ENCODE data around the gene ADGRA1.

Gene ADGRA1

DNA sequence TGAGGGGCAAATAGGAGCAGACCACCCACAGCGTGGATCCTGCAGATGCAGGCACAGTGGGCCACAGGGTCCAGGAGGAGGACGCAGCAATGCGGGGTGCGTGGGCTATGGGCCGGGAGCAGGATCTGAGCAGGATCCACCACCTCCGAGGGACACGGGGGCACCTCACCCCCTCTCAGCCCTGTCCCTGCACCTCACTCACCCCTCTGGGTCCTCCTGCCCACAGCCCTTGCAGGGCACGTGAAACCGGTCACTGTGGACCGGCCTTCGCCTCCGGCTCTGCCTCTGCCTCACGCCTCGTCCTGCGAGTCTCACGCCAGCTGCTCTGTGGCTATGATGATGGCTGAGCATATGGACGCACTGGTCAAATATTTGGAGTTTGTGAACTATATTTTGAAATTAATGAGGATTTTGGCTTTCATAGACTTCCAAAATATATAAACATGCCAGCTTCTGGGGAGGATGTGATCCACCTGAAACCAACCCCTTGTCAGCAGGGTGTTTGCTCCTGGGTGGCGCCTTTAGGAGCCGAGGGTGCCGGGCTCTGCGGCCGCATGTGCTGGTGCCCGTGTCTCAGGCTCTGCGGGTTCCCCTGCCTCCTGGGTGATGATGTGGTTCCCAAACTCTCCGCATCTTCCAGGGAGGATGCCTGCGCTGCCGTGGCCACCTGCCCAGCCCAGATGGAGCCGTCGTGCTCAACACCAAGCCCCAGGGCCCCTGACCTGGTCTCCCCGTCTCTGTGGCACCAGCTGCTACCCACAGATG lies 11.3 kb upstream of the ADGRA1 start:
- DNase-seq: no peak

DNA sequence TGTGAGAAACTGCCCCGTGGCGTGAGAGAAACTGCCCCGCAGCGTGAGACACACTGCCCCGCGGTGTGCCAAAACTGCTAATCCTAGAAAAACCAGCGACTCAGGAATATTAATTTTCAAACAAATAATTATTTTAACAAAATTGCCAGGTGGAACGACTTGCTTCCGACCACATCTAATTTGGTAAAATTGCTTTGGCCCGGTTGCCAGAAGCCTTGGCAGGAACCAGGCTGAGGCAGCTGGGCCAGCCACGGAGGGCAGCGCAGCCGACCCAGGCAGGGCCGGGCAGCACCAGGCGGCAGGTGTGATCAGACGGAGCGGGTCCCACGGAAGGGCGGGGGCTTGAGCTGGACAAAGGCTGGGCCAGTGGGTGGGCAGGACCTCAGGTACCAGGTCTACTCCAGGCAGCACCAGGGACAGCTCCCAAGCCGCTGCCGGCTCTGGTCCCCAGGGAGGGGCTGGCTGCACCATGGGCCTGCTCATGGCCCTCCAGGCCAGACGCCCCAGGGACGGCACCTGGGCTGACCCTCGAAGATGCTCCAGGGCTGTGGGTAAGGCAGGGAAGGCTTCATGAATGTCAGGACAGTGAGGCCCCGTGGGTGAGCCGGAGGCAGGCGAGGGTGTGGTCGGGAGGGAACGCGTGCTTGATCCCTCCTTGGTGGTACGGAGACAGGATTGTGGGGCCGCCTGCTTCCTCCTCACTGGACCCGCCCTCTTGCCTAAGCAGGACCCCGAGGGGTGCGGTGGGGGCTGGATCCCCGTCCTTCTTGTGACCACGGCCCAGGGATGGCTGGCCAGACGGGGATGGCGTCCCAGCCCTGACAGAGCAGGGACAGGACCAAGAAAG lies 7.7 kb upstream of the ADGRA1 start:
- DNase-seq: no peak

DNA sequence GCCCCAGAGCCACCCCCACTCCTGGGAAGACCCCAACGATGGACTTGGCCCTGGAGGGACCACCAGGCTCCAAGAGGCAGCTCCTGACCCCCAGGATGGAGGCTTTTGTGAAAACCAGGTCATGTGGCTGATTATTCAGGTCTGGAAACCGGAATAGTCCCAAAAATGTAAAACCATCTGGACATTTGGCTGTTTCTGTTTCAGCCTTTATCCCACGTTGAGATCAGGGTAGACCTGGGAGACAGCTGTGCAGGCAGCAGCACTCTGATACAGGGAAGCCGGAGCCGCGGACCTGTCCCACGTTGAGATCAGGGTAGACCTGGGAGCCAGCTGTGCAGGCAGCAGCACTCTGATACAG lies 7.1 kb upstream of the ADGRA1 start:
- no peak for DNase-seq

DNA sequence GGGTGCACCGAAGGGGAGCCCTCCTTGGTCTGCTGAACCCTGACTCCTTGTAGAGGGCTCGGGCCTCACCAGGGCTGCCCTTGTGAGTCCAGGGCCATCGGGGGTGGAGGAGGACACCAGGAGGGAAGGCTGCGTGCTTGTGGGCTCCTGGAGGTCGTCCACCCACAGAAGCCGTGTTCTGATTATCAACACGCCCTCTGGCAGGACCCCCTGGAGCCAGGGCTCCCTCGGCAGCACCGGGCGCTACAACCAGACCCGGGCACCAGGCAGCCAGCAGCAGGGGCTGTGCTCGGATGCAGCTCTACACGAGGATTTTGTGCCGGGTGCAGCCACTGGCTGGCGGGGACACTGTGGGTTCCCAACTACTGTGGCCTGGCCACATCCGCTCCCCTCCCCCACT lies 6.1 kb upstream of the ADGRA1 start:
- DNase-seq: no peak

DNA sequence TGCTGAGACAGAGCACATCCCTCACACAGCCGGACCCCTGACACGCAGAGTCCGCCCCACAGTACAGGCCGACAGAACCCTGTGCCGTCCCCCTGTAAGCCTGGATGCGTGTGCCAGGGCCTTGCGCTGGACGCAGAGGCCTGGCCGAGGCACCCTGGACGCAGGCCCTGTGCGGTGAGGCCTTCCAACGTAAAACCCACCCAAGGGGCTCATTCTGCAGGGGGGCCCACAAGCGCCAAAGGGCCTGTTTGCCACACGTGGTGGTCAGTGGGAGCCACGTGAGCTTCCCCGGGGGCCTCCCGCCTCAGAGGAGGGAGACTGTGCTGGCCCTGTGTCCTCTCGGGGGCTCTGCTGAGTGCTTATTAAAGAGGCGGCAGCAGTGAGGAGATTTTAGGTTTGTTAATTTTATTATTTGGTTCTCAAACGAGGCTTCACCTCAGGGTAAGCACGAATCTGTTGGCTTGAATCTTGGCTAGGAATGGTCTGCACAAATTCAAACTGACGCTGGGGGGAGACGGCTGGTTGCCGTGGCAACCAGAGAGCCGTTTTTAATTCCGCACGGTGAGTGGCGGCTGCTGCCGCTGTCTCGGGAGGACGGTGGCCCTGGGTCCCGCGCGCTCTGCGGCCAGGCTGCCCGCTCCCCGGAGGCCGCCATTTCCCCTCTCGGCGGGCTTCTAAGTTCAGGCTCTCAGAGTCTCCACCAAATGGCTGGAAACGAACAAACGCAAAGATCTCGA lies 4.9 kb upstream of the ADGRA1 start:
- DNase-seq: no peak

DNA sequence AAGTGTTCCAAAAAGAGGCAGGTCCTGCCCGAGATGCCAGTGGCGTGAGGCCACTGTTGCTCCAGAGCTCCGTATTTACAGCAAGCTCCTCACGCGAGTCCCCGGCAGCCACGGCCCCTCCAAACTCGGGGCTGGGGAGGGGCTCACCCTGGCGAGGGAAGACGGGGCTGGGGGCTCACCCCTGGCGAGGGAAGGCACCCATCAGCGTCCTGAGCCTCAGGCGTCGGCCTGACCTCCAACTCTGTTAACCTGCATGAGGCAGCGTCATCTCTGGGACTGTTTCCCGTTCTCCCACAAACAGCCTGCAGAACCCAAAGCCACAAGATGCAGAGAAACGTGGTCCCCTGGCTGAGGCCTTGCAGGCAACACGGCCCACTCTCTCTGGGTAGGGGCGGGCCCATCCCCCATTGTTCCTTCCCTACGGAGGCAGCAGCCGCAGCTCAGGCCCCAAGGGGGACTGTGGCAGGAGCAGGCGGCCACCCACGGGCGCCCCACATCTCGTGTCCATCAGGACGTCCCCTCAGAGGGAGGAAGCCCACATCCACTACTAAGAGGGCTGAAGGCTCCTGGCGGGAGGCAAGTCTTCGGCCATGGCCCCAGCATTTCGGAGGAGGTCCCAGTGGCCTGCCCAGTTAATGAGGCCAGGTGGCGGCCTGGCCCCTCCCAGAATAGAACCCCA lies 4.2 kb upstream of the ADGRA1 start:
- DNase-seq: no peak

DNA sequence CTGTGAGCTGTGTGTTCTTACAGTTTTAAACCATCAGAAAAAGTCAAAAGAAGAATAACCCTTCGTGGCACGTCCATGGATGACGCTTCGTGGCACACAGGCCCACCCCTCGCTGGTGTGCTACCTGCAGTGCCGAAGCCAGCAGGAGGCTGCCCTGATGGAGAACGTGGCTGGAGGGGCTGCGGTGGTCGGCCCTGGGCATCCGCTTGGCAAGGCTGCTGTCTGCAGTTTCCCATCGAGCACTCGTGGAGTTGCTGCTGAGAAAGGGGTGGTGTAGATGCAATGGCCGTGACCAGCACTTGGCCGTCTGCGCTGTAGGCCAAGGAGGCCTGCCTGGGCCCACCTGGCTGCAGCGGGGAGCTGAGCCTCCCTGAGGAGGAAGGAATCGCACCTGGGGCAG lies 3.2 kb upstream of the ADGRA1 start:
- no peak for DNase-seq

DNA sequence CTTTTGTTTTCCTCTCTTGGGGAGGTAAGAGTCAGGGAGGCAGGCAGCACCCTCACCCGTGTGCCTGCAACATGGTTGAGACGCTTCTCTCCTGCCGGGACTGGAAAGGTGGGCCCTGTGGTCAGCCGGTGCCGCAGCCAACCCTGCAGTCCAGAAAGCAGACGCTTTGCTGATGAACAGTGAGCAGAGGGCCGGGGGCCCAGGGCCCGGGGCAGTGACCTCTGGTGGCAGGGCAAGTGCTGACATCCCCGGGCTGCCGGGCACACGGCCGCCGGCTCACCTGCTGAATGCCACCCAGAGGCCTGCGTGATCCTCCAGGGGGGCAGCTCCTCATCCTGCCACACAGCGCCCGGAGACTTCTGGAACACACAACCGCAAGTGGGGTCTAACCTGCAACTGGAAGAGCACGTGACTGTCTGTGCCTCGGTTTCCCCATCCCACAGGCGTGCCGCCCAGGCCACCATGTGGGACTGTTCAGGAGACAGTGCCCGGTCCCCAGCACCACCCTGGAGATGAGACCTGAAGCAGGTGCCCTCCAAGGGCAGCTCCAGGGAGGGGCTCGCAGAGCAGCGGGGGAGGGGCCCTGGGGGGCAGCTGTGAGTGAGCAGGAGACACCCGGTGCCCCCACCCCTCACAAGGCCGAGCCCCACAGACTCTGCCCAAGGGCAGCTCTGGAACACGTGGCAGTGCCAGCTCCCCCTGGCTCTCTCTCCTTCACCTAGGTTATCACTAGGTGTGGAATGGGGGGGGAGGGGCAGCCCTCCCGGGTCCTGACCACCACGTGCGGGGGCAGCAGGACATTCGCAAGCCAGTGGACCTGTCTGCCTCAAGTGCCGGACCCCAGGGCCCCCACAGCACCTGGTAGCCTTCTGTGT lies 2.2 kb upstream of the ADGRA1 start:
- no peak for DNase-seq

DNA sequence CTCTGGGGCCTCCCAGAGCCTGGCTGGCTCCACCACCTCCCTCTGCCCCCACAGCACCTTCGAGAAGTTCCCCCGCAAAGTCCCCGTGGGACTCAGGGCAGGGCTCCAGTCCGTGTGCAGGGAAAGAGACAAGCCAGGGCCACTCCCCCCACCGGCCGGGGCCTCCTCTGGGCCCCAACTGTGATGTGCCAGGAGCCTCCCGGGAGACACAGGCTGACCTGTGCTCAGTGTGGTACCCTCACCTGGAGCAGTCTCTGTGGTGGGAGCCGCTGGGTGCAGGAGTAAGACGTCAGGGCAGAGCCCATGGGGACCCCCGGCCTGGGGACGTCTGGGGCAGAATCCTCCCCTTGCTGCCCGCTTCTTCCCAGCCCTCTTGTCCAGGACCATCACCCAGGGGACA lies 1.5 kb upstream of the ADGRA1 start:
- no peak for DNase-seq

DNA sequence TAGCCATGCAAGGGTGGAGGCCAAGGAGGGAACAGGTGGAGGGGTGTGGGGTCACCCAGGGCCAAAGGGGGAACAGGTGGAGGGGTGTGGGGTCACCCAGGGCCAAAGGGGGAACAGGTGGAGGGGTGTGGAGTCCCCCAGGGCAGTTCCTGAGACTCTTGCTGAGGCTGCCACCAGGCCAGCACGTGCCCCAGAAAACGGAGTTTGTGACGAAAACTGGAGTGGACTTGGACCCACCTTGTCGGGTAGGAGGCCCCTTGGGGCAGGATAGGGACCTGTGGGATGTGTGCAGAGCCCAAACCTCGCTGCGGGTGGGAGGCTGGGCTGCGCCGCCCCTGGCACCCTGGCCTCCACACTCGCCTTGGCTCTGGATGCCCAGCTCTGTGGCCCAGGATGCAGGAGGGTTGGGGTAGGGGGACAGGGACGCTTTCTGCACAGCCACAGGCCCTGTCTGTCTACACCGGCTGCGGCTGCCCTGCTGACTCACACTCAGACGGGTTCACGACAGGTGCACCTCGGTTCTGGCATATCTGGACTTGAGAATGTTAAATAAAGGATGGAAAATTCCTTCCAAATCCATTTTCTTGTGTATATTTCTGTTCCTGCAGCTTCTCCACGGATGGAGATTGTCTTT lies 562 bp upstream of the ADGRA1 start:
- no peak for DNase-seq

DNA sequence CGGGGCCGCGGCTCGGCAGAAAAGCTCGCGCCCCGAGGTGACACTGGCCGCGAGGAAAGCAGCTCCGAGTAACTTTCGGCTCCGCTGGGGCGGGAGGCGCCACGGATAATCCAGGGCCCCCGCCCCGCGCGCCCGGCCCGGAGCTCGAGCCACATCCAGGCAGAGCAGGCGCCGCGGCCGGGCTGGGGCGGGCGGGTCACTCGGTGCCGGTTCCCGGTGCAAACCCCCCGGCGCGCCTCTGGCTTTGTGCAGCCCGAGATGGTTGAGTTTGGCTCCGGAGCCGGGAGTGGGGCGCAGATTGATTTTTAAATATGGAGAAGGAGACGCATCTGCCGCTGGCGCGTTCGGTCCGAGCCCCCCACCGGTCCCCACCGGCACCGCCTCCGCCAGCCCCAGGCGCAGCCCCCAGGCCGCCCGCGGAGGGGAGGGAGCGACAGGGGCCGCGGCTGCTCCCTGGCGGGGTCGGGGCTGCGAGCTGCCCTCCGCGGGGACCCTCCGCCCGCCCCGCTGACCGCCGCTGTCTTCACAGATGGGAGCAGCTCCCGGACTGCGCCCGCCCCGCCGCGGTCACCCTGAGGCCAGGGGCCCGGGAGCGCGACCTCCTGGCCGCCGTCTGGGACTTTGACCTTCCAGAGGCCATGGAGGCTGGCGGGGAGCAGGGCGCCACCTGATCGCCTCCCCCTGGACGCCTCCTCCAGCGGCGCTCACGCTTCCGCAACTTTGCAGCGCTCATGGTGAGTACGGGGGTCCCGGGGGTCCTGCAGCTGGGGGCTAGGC lies 643 bp downstream of the ADGRA1 start:
- DNase-seq: no peak

DNA sequence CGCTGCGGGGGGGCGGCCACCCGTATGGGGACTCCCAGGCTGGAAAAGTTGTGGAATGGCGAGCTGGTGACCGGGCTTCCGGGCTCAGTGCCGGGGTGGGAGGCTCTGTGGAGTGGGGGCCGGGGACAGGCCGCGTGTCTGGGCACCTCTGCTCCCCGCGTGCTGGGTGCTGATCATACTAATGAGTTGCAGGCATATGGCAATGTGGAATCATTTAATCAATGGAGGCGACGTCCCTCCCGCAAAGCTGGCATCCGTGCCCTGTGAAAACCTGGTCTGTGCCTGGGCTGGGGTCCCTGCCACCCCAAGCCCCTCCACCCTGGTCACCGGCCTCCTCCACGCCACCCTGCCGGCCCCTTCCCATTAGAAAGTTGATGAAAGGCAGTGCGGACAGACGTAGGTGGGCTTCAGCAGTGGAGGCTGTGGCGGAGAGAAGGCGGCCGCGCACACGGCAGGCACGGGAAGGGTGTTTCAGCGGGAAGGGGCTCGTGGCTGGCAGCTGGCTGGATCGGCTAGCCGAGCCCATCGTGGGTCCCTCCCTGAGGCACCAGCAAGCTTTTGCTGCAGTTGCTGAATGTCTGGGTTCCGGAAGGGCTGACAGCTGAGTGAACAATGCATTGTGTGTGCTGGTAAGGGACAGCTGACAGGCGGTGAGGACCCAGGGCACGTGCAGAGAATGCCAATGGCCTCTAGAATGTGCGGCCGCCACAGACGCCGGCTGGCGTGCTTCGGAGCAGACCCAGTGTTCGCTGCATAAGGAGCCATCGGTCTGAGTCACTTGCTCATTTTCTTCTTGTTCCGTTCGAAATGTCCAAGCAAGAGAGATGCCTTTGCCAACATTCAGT lies 1.5 kb downstream of the ADGRA1 start:
- no peak for DNase-seq

DNA sequence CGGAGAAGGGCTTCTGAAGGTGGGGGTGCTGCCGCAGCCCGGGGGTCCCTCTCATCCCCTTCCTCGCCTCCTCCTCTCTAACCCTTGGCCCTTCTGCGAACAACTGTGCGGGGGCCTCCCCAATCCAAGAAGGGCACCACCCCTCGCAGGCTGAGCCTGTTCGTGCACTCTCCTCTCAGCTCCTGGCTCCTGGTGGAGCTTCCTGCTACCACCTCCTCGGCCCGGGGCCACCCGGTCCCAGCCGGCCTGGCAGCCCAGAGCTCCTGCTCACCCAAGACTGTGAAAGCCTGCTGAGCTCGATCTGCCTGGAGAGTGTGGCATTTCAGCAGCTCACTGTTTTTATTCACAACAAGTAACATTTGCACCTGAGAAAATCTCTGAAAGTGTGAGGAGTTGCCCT lies 2.4 kb downstream of the ADGRA1 start:
- DNase-seq: no peak

DNA sequence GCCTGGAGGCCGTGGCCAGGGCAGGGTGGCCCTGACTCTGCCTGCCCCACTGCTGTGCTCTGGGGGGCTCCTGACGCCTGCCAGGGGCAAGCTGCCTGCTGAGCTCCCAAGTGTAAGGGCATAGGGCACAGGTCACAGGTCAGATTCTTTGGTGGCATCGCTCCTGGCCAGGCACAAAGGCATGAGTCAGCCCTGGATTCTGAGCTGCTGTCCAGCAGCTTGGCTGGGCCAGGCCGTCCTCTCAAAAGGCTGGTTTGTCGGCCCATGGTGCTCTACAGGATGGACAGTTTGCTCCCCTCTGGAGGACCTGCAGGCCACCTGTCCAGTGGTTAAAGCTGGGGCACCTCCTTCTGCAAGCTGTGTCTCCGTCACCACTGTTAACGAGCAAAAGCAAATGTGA lies 2.9 kb downstream of the ADGRA1 start:
- no peak for DNase-seq

DNA sequence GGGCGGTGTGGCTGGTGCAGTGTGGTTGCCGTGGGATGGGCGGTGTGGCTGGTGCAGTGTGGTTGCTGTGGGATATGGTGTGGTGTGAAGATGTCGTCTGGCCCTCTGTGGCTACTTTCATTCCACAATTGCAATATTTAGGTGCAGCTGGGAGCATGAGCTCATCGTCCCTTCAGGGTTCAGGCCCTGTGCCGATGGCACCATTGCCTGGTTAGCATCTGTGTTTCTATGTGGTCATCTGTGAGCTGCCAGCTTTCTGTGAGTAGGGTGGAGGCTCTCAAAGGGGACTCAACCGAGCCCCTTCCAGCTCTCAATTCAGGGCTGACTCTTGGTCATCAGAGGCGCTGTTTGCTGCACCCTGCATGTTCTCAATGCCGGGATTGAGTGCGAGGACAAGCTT lies 3.6 kb downstream of the ADGRA1 start:
- no peak for DNase-seq

DNA sequence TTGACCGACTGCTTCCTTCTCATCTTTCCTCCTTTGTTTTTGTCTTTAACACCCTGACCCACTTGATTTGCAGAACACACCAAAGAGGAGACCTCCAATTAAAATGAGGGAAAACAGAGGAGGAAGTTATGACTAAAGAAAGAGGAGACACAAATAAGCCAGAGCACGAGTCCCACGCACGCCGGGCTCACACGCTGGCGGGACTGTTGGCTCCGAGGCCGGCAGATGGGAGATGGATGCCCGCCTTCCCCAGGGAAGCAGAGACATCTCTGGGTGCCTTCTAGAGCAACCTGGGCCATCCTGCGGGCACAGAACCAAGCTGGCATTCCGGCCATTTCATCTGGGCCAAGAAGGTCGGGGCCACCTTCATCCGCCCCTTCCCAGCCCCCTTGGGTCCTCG lies 5.6 kb downstream of the ADGRA1 start:
- no peak for DNase-seq

DNA sequence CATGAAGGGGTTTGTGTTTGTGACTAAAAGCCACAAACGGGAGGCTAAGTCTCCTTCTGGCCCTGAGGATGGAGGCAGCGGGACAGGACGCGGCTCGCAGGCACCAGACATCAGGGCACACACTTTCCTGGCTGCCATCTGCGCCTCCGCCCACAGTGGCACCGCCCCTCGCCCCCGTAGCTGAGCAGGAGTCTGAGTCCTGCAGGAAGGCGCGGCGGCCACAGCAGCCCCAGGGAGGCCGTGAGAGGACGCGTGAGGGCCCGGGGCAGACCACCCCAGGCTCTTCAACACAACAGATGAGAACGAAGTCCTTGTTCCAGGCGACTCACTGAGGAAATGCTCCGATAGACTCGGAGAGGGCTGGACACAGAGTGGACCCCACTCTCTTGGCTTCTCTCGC lies 6.6 kb downstream of the ADGRA1 start:
- no peak for DNase-seq

DNA sequence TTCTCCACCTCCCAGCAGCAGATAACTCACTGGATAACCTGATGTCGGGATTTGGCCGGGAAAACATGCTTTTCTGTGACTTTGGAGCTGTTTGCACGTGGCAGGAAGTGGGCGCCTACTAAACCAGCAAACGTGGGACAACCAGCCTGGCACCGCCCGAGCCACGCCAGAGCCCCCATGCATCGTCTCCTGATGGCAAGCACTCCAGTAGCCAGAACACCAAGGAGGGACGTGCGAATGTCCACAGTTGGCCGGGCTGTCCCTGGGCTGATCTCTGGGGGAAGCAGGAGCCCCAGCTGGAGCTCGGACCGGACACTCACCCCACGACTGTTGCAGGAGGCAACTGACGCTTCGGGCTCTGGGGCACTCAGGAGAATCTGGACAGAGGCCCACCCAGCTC lies 7.1 kb downstream of the ADGRA1 start:
- no peak for DNase-seq

DNA sequence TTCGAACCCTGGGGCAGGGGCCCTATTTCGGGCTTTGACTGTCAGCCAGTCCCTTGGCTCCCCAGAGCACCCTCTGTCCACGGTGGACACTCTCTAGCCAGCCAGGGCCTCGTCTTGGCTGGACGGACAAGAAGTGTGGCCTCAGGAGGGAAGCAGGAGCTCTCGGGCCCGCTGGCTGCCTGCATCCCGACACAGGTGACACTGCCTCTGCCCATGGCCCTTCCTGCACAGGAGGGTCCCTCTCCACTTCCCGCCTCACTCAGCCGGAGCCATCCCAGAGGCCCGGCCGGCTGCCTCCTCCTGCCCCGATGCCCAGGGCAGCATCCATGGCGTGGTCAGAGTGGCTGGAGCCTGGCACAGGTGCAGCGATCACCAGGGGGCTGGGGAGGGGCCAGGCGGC lies 7.9 kb downstream of the ADGRA1 start:
- DNase-seq: no peak

Measured in inflammatory macrophage (primary cell).